ENCODE results near the gene INTS3.
"Not testable (repeated sequence)": the region's sequence is repeated elsewhere in the genome, so short reads cannot be mapped to it uniquely, and the experiment has no call there.

INTS3 gene

DNA sequence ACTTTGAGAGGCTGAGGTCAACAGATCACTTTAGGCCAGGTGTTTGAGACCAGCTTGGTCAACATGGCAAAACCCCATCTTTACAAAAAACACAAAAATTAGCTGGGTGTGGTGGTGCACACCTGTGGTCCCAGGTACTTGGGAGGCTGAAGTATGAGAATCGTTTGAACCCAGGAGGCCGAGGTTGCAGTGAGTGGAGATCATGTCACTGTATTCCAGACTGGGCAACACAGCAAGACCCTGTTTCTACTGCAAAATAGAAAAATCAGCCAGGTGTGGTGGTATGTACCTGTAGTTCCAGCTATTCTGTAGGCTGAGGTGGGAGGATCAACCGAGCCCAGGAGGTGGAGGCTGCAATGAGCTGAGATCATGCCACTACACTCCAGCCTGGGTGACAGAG lies 4.2 kb upstream of the INTS3 start:
- H3K27me3 ChIP-seq (ENCODE audit: control insufficient read depth, insufficient read depth, low read length): no peaks in the 10 kb centered on the region
- H3K9ac ChIP-seq (ENCODE audit: low read depth, low read length): no peak overlapping the region
- no peaks in the 10 kb centered on the region for H3K36me3 ChIP-seq (ENCODE audit: control insufficient read depth, insufficient read depth, low read length)
- no peaks in the 10 kb centered on the region for H3K9me3 ChIP-seq (ENCODE audit: control insufficient read depth, insufficient read depth, low read length)
- H3K4me3 ChIP-seq (ENCODE audit: low read depth, low read length): no peak overlapping the region
- no peaks in the 10 kb centered on the region for H3K4me1 ChIP-seq (ENCODE audit: control insufficient read depth, insufficient read depth, low read length)

DNA sequence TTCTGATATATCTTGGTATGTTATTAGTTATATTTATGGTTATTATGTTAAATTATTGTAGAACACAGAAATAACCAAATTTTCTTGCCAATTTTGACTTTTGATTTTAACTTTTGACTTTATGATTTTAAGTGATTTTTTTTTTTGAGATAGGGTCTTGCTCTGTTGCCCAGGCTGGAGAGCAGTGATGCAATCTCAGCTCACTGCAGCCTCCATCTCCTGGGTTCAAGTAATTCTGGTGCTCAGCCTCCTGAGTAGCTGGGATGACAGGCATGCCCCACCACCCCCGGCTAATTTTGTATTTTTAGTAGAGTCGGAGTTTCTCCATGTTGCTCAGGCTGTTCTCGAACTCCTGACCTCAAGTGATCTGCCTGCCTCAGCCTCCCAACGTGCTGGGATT lies 3.2 kb upstream of the INTS3 start:
- not testable (repeated sequence) for H3K4me3 ChIP-seq (ENCODE audit: low read depth, low read length); H3K9me3 ChIP-seq (ENCODE audit: control insufficient read depth, insufficient read depth, low read length); H3K4me1 ChIP-seq (ENCODE audit: control insufficient read depth, insufficient read depth, low read length); H3K36me3 ChIP-seq (ENCODE audit: control insufficient read depth, insufficient read depth, low read length); H3K27me3 ChIP-seq (ENCODE audit: control insufficient read depth, insufficient read depth, low read length); H3K9ac ChIP-seq (ENCODE audit: low read depth, low read length)

DNA sequence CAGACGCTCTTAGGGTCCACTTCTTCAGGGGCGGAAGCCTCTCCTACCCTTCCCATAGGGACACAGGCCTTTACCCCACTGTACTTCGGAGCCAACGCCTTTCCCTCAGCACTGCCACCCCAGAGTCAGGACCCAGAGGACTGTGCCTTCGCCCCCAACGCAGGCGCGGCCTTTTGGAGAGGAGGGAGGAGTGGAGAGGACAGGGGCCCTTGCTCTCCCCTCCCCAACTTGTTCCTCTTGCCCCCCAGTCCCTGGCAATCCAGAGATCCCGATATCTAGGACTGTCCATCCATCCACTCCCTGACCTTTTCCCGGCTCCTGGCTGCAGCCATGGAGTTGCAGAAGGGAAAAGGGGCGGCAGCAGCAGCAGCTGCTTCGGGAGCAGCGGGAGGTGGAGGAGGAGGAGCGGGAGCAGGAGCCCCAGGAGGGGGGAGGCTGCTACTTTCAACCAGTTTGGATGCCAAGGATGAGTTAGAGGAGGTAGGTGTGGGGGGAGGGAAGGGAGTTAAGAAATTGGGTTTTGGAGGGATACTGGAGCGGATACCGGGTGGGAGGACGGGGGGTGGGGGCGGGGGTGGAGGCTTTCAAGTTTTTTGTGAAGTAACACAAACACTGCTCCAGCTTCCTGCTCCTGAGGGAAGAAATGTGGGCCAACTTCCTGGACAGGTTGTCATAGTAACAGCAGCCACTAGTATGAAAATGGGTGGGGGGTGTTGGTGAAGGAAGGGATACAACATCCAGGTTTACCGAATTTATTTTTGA lies 636 bp downstream of the INTS3 start:
- Histone ChIP-seq H3K27me3 (ENCODE audit: control insufficient read depth, insufficient read depth, low read length) (no peaks in the 10 kb centered on the region), H3K4me3 (ENCODE audit: low read depth, low read length) (peak overlapping the region; percentile 98), H3K36me3 (ENCODE audit: control insufficient read depth, insufficient read depth, low read length) (no peaks in the 10 kb centered on the region), H3K4me1 (ENCODE audit: control insufficient read depth, insufficient read depth, low read length) (peaks cover 7% of the 10 kb centered on the region), H3K9me3 (ENCODE audit: control insufficient read depth, insufficient read depth, low read length) (no peaks in the 10 kb centered on the region), H3K9ac (ENCODE audit: low read depth, low read length) (peak overlapping the region; percentile 98)

GRCh38 chr1:153730468-153730988 lies 2.7 kb downstream of the INTS3 start:
- H3K9ac ChIP-seq (ENCODE audit: low read depth, low read length): no peak overlapping the region
- peaks cover 9% of the 10 kb centered on the region for H3K4me1 ChIP-seq (ENCODE audit: control insufficient read depth, insufficient read depth, low read length)
- H3K36me3 ChIP-seq (ENCODE audit: control insufficient read depth, insufficient read depth, low read length): no peaks in the 10 kb centered on the region
- H3K27me3 ChIP-seq (ENCODE audit: control insufficient read depth, insufficient read depth, low read length): no peaks in the 10 kb centered on the region
- H3K9me3 ChIP-seq (ENCODE audit: control insufficient read depth, insufficient read depth, low read length): no peaks in the 10 kb centered on the region
- no peak overlapping the region for H3K4me3 ChIP-seq (ENCODE audit: low read depth, low read length)

DNA sequence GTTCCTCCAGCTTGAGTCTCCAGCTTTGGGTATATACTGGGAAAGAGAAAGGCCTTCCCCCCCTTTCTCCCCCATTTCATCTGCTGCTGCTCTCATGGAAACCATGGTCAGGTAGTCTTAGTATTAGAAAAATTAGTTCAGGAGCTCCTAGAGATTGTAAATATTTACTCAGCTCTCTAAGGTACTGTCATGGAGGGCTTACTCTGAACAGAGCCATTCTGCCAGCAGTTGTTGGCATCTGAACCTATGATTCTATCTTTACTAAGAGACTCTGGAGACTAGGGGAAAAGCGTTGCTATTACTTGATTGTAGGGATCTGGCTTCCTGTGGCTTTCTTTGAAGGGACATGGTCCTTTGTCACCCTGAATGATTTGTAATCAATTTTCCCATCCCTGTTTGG lies 6.1 kb downstream of the INTS3 start:
- peaks cover 9% of the 10 kb centered on the region for H3K4me1 ChIP-seq (ENCODE audit: control insufficient read depth, insufficient read depth, low read length)
- no peak overlapping the region for H3K4me3 ChIP-seq (ENCODE audit: low read depth, low read length)
- no peak overlapping the region for H3K9ac ChIP-seq (ENCODE audit: low read depth, low read length)
- no peaks in the 10 kb centered on the region for H3K27me3 ChIP-seq (ENCODE audit: control insufficient read depth, insufficient read depth, low read length)
- peaks cover 5% of the 10 kb centered on the region for H3K36me3 ChIP-seq (ENCODE audit: control insufficient read depth, insufficient read depth, low read length)
- H3K9me3 ChIP-seq (ENCODE audit: control insufficient read depth, insufficient read depth, low read length): no peaks in the 10 kb centered on the region

GRCh38 chr1:153734396-153735089 lies 6.7 kb downstream of the INTS3 start:
- peaks cover 5% of the 10 kb centered on the region for H3K36me3 ChIP-seq (ENCODE audit: control insufficient read depth, insufficient read depth, low read length)
- H3K4me1 ChIP-seq (ENCODE audit: control insufficient read depth, insufficient read depth, low read length): peaks cover 9% of the 10 kb centered on the region
- no peaks in the 10 kb centered on the region for H3K27me3 ChIP-seq (ENCODE audit: control insufficient read depth, insufficient read depth, low read length)
- H3K4me3 ChIP-seq (ENCODE audit: low read depth, low read length): no peak overlapping the region
- no peaks in the 10 kb centered on the region for H3K9me3 ChIP-seq (ENCODE audit: control insufficient read depth, insufficient read depth, low read length)
- no peak overlapping the region for H3K9ac ChIP-seq (ENCODE audit: low read depth, low read length)

DNA sequence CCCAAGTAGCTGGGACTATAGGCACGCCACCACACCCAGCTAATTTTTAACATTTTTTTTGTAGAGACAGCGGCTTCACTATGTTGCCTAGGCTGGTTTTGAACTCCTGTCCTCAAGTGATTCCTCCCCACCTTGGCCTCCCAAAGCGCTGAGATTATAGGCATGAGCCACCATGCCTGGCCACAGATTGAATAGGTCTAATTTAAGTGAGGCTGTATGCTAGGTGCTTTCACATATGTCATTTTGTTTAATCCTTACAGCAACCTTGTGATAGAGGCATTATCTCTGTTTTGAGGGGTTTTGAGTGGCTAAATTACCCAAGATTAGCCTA lies 7.2 kb downstream of the INTS3 start:
- Histone ChIP-seq H3K27me3 (ENCODE audit: control insufficient read depth, insufficient read depth, low read length) (no peaks in the 10 kb centered on the region), H3K36me3 (ENCODE audit: control insufficient read depth, insufficient read depth, low read length) (peaks cover 5% of the 10 kb centered on the region), H3K9ac (ENCODE audit: low read depth, low read length) (no peak overlapping the region), H3K4me1 (ENCODE audit: control insufficient read depth, insufficient read depth, low read length) (peaks cover 9% of the 10 kb centered on the region), H3K4me3 (ENCODE audit: low read depth, low read length) (no peak overlapping the region), H3K9me3 (ENCODE audit: control insufficient read depth, insufficient read depth, low read length) (no peaks in the 10 kb centered on the region)

DNA sequence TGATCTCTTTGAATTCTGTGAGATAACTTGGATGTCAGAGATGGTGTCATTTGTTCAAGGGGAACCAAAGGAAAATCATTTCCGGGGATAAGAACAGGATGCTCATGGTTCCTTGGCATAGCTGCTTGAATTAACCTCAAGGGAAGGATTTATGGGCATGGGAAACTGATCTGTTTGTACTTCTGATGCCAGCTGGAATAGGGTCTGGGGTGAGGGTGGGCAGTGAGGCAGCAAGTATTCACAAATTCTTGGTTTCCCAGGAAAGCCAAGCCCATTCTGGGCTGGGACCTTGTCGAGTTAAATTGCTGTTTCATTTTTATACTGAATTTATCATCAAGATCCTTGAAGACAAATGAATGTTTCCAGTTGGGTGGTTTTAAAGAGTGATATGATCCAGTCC lies 14.1 kb downstream of the INTS3 start:
- no peak overlapping the region for H3K9ac ChIP-seq (ENCODE audit: low read depth, low read length)
- H3K27me3 ChIP-seq (ENCODE audit: control insufficient read depth, insufficient read depth, low read length): no peaks in the 10 kb centered on the region
- no peak overlapping the region for H3K4me3 ChIP-seq (ENCODE audit: low read depth, low read length)
- no peaks in the 10 kb centered on the region for H3K9me3 ChIP-seq (ENCODE audit: control insufficient read depth, insufficient read depth, low read length)
- peaks cover 15% of the 10 kb centered on the region for H3K4me1 ChIP-seq (ENCODE audit: control insufficient read depth, insufficient read depth, low read length)
- H3K36me3 ChIP-seq (ENCODE audit: control insufficient read depth, insufficient read depth, low read length): peaks cover 9% of the 10 kb centered on the region

- no peak overlapping the region for H3K9ac ChIP-seq (ENCODE audit: low read depth, low read length)
- no peak overlapping the region for H3K4me3 ChIP-seq (ENCODE audit: low read depth, low read length)
- H3K27me3 ChIP-seq (ENCODE audit: control insufficient read depth, insufficient read depth, low read length): no peaks in the 10 kb centered on the region
- peaks cover 15% of the 10 kb centered on the region for H3K4me1 ChIP-seq (ENCODE audit: control insufficient read depth, insufficient read depth, low read length)
- no peaks in the 10 kb centered on the region for H3K9me3 ChIP-seq (ENCODE audit: control insufficient read depth, insufficient read depth, low read length)
- H3K36me3 ChIP-seq (ENCODE audit: control insufficient read depth, insufficient read depth, low read length): peaks cover 13% of the 10 kb centered on the region
Measured at GRCh38 chr1:153742411-153743142, 14.7 kb downstream of the INTS3 start.

DNA sequence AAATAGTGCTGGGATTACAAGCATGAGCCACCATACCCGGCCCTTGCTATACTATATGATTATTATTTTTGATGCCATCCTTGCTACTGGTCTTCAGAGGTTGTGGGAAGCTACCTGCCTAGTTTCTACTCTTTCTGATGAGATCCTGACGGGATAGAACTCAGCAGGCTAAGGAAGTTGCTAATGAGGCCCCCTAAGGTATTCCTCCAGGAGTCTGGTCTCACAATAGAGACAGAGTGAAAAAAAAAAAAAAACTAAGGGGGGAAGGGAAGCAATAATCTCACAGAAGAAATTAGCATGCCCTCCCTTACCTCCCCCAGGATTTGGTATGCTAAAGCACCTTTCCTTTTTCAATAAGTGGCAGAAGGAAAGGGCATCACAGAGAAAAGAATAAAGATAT lies 17.6 kb downstream of the INTS3 start:
- Histone ChIP-seq H3K4me3 (ENCODE audit: low read depth, low read length) (peak overlapping the region; percentile 6), H3K36me3 (ENCODE audit: control insufficient read depth, insufficient read depth, low read length) (peaks cover 21% of the 10 kb centered on the region), H3K9me3 (ENCODE audit: control insufficient read depth, insufficient read depth, low read length) (no peaks in the 10 kb centered on the region), H3K27me3 (ENCODE audit: control insufficient read depth, insufficient read depth, low read length) (no peaks in the 10 kb centered on the region), H3K4me1 (ENCODE audit: control insufficient read depth, insufficient read depth, low read length) (peaks cover 15% of the 10 kb centered on the region), H3K9ac (ENCODE audit: low read depth, low read length) (no peak overlapping the region)

DNA sequence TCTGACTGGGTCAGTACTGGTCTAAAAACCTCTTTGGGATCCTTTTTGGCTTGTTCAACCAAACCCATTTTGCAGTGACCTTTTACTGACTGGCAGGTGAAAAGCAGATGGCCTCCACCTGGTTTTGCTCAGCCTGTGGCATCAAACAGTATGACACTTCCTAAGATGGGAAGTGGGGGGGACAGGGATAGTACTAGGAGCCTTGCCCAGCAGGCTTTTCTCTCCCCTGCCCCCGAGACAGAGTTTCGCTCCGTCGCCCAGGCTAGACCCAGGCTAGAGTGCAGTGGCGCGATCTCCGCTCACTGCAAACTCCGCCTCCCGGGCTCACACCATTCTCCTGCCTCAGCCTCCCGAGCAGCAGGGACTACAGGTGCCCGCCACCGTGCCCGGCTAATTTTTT lies 18.3 kb downstream of the INTS3 start:
- Histone ChIP-seq H3K4me1 (ENCODE audit: control insufficient read depth, insufficient read depth, low read length) (peaks cover 15% of the 10 kb centered on the region), H3K9me3 (ENCODE audit: control insufficient read depth, insufficient read depth, low read length) (no peaks in the 10 kb centered on the region), H3K27me3 (ENCODE audit: control insufficient read depth, insufficient read depth, low read length) (no peaks in the 10 kb centered on the region), H3K36me3 (ENCODE audit: control insufficient read depth, insufficient read depth, low read length) (peaks cover 16% of the 10 kb centered on the region), H3K4me3 (ENCODE audit: low read depth, low read length) (no peak overlapping the region), H3K9ac (ENCODE audit: low read depth, low read length) (no peak overlapping the region)
